ENCODE results near the gene AGER. TPM values are rescaled to one million over a fixed set of nuclear protein-coding genes. Genes with fewer than 3 reads are reported as not detected.

Gene AGER
- total and polyA plus RNA-seq, 2 donors (not counting 3 experiments of a cell fraction or from before 2014, with no cell fraction given): 5.1 to 18.5 TPM

- DNase-seq (ENCODE audit: low read depth, low spot score) (no peak), FAIRE-seq (no peak)
- dilution Hi-C loops (cut with MboI; ENCODE audit: extremely low pct_ligation_motif_present, low sequenced_read_pairs): no loop called here
- Histone ChIP-seq H4K20me1 (replicated peaks; ENCODE audit: control insufficient read depth, extremely low read depth, insufficient read depth, low read length) (no peaks in the 10 kb centered on the region), H3K27ac (ENCODE audit: insufficient read depth, low read depth, low read length) (no peak overlapping the region), H3K4me2 (ENCODE audit: insufficient read depth, low read length) (no peak overlapping the region), H3K4me3 (replicated peaks in 1 of 3; ENCODE audit: insufficient read depth in 1 of 3, low read depth in 1 of 3, low read length in 3 of 3) (no peak overlapping the region), H2AFZ (ENCODE audit: low read depth, low read length) (no peak overlapping the region), H3K4me1 (ENCODE audit: control insufficient read depth, extremely low read depth, insufficient read depth, low read length) (peaks cover 16% of the 10 kb centered on the region), H3K27me3 (ENCODE audit: control insufficient read depth in 2 of 2, insufficient read depth in 2 of 2, low read length in 2 of 2) (no peaks in the 10 kb centered on the region), H3K9me3 (replicated peaks; ENCODE audit: control insufficient read depth, insufficient read depth, low read length) (no peaks in the 10 kb centered on the region), H3K36me3 (ENCODE audit: control insufficient read depth in 2 of 2, extremely low read depth in 1 of 2, insufficient read depth in 2 of 2, low read length in 2 of 2) (peaks cover 3 to 27% of the 10 kb centered on the region in 2 experiments), H3K79me2 (ENCODE audit: control insufficient read depth, insufficient read depth, low read length) (peaks cover 6% of the 10 kb centered on the region), H3K9ac (replicated peaks; ENCODE audit: extremely low read depth, insufficient read depth, low read length) (no peak overlapping the region), H3K9me1 (replicated peaks; ENCODE audit: control insufficient read depth, extremely low read depth, insufficient read depth, low read length) (no peaks in the 10 kb centered on the region)
- no TSS peak for BruUV-seq (replicated peaks)
- CTCF ChIA-PET: interaction anchor here (1.0 to 1.7 kb wide), 2 partner anchors 13 to 63 kb away, joined by 3 to 5 read pairs; no protein-coding TSS in a partner anchor
- intact Hi-C loops (cut with micrococcal nuclease): no loop called here
- POLR2A ChIA-PET: no interaction called here
- TF ChIP-seq POLR2A (IDR thresholded peaks at IDR 0.05; ENCODE audit: low read depth, low read length) (no peak), EZH2 (IDR thresholded peaks at IDR 0.05; ENCODE audit: borderline replicate concordance, low read depth, low read length, severe bottlenecking) (no peak), FOS (IDR thresholded peaks at IDR 0.05; ENCODE audit: borderline replicate concordance, insufficient read depth, low read length) (no peak), POLR2AphosphoS5 (IDR thresholded peaks at IDR 0.05; ENCODE audit: insufficient read depth, low read depth, low read length) (no peak), GATA2 (IDR thresholded peaks at IDR 0.05; ENCODE audit: insufficient read depth, insufficient read length, low read depth, low read length) (no peak), MAX (IDR thresholded peaks at IDR 0.05; ENCODE audit: insufficient read depth, insufficient read length) (no peak)
Observed at GRCh38 chr6:32181915-32182529, 2.0 kb downstream of the AGER start.

GRCh38 chr6:32181148-32181702 lies 2.8 kb downstream of the AGER start:
- Histone ChIP-seq H4K20me1 (replicated peaks; ENCODE audit: control insufficient read depth, extremely low read depth, insufficient read depth, low read length) (no peaks in the 10 kb centered on the region), H2AFZ (ENCODE audit: low read depth, low read length) (no peak overlapping the region), H3K27me3 (ENCODE audit: control insufficient read depth in 2 of 2, insufficient read depth in 2 of 2, low read length in 2 of 2) (no peaks in the 10 kb centered on the region), H3K4me2 (ENCODE audit: insufficient read depth, low read length) (no peak overlapping the region), H3K4me3 (replicated peaks in 1 of 3; ENCODE audit: insufficient read depth in 1 of 3, low read depth in 1 of 3, low read length in 3 of 3) (no peak overlapping the region), H3K4me1 (ENCODE audit: control insufficient read depth, extremely low read depth, insufficient read depth, low read length) (peaks cover 21% of the 10 kb centered on the region), H3K27ac (ENCODE audit: insufficient read depth, low read depth, low read length) (no peak overlapping the region), H3K36me3 (ENCODE audit: control insufficient read depth in 2 of 2, extremely low read depth in 1 of 2, insufficient read depth in 2 of 2, low read length in 2 of 2) (peaks cover 3 to 22% of the 10 kb centered on the region in 2 experiments), H3K9me3 (replicated peaks; ENCODE audit: control insufficient read depth, insufficient read depth, low read length) (no peaks in the 10 kb centered on the region), H3K9me1 (replicated peaks; ENCODE audit: control insufficient read depth, extremely low read depth, insufficient read depth, low read length) (no peaks in the 10 kb centered on the region), H3K9ac (replicated peaks; ENCODE audit: extremely low read depth, insufficient read depth, low read length) (no peak overlapping the region), H3K79me2 (ENCODE audit: control insufficient read depth, insufficient read depth, low read length) (peaks cover 6% of the 10 kb centered on the region)
- FAIRE-seq: no peak
- dilution Hi-C loops (cut with MboI; ENCODE audit: extremely low pct_ligation_motif_present, low sequenced_read_pairs) (no loop called here), intact Hi-C loops (cut with micrococcal nuclease) (no loop called here)
- BruUV-seq (replicated peaks): no TSS peak
- no peak for DNase-seq (ENCODE audit: low read depth, low spot score)
- no peak for TF ChIP-seq CTCF (IDR thresholded peaks at IDR 0.05; ENCODE audit: extremely low read depth in 1 of 2, insufficient read depth in 1 of 2, low read depth in 1 of 2, low read length in 2 of 2)
- no peak for TF ChIP-seq EZH2 (IDR thresholded peaks at IDR 0.05; ENCODE audit: borderline replicate concordance, low read depth, low read length, severe bottlenecking)
- ChIA-PET CTCF (no interaction called here), POLR2A (no interaction called here)

Data from endothelial cell of umbilical vein (primary cell).